MM.1S (cell line): ENCODE measurements around the gene ZFAND2A.

Source experiments
- DNase-seq: peaks from one replicate; pipeline ENCODE4 v3.0.0-alpha.2; 2015
- H2AFZ ChIP-seq: fragments of 300-600 bp; sonication (generic); 2 replicates; pipeline ENCODE4 v1.6.0; 2016; ENCODE audit warnings: antibody characterized with exemption, low read length
- H3F3A ChIP-seq: fragments of 300-600 bp; sonication (generic); 2 replicates; pipeline ENCODE4 v1.6.1; 2016; ENCODE audit warnings: mild to moderate bottlenecking, antibody characterized with exemption, low read length, moderate library complexity, mixed read lengths; ENCODE audit not compliant: insufficient read depth
- H3K27ac ChIP-seq: fragments of 300-600 bp; sonication (generic); 2 replicates; pipeline ENCODE4 v1.5.1; 2016; ENCODE audit warnings: mild to moderate bottlenecking, low read length
- H3K27me3 ChIP-seq: fragments of 300-600 bp; sonication (generic); replicated peaks from 2 replicates; pipeline ENCODE4 v1.6.0; 2016; ENCODE audit warnings: low read length; ENCODE audit not compliant: insufficient read depth
- H3K36me3 ChIP-seq: fragments of 300-600 bp; sonication (generic); replicated peaks from 2 replicates; pipeline ENCODE4 v1.6.1; 2016; ENCODE audit warnings: mild to moderate bottlenecking, low read length, mixed read lengths; ENCODE audit not compliant: insufficient read depth
- H3K4me1 ChIP-seq: fragments of 300-600 bp; sonication (generic); 2 replicates; pipeline ENCODE4 v1.6.1; 2016; ENCODE audit warnings: low read length, mixed read lengths
- H3K4me2 ChIP-seq: fragments of 300-600 bp; sonication (generic); 2 replicates; pipeline ENCODE4 v1.6.0; 2016; ENCODE audit warnings: low read depth, low read length
- H3K4me3 ChIP-seq: fragments of 300-600 bp; sonication (generic); 2 replicates; pipeline ENCODE4 v1.5.1; 2016; ENCODE audit warnings: low read length, mixed read lengths
- H3K79me2 ChIP-seq: fragments of 300-600 bp; sonication (generic); 2 replicates; pipeline ENCODE4 v1.6.1; 2016; ENCODE audit warnings: mixed run types, low read length, mixed read lengths
- H3K9ac ChIP-seq: fragments of 300-600 bp; sonication (generic); 2 replicates; pipeline ENCODE4 v1.6.1; 2016; ENCODE audit warnings: low read length, mixed read lengths
- H3K9me2 ChIP-seq: fragments of 300-600 bp; sonication (generic); replicated peaks from 2 replicates; pipeline ENCODE4 v1.6.1; 2016; ENCODE audit warnings: mild to moderate bottlenecking, low read length, mixed read lengths; ENCODE audit not compliant: insufficient read depth
- H3K9me3 ChIP-seq: fragments of 300-600 bp; sonication (generic); replicated peaks from 2 replicates; pipeline ENCODE4 v1.6.1; 2016; ENCODE audit warnings: mild to moderate bottlenecking, low read length, mixed read lengths; ENCODE audit not compliant: insufficient read depth
- H4K20me1 ChIP-seq: fragments of 300-600 bp; sonication (generic); 2 replicates; pipeline ENCODE4 v1.6.1; 2016; ENCODE audit warnings: mild to moderate bottlenecking, low read length, moderate library complexity, mixed read lengths; ENCODE audit not compliant: insufficient read depth
- CTCF ChIP-seq: fragments of 300-600 bp; sonication (generic); IDR thresholded peaks from 2 replicates; pipeline ENCODE4 v1.5.1; 2016; ENCODE audit warnings: antibody characterized with exemption, low read length, mixed read lengths
- EZH2 ChIP-seq: fragments of 300-600 bp; sonication (generic); optimal IDR thresholded peaks from 2 replicates; pipeline ENCODE3; 2017; ENCODE audit warnings: low read depth, mild to moderate bottlenecking, antibody characterized with exemption, low read length, mixed read lengths
- EZH2phosphoT487 ChIP-seq: fragments of 300-600 bp; sonication (generic); IDR thresholded peaks from 2 replicates; pipeline ENCODE4 v1.6.1; 2018; ENCODE audit warnings: antibody characterized with exemption, low read length

ZFAND2A gene

DNA sequence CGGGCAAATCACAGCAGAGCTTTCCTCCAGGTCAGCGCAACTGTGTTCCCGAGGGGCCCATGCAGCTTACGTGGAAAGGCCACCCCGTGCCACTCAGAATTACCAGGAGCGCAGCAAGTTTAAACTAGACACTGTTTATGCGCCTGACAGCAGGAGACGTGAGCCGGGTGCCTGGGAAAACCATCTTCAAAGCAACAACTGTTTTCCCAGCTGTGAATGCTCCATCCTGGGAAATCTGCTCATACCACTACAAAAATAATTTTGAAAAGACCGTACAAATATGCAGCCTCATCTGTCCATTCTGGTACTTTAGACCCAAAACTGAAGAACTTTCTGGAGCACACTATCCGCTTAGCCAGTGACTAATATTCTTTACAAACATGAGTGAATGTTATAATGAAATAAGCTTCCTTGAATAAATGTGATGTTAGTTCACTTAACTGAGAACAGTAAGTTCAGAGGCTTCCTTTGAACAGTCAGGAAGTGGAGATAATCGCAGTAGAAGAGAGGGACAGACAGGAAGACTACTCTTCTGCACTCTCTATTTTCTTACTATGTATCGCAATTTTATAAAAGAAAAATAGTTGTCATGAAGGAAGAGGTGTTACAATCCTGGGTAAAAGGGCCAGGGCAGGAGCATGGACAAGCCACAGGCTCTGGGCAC lies 55.3 kb downstream of the ZFAND2A start:
- DNase-seq = no peak
- H4K20me1 ChIP-seq = no peaks in the 10 kb centered on the region
- H3K27me3 ChIP-seq = no peaks in the 10 kb centered on the region
- H3F3A ChIP-seq = no peaks in the 10 kb centered on the region
- no peak overlapping the region for H3K4me3 ChIP-seq
- H3K9me3 ChIP-seq = no peaks in the 10 kb centered on the region
- H3K79me2 ChIP-seq = 0 out of 2 replicates have a peak, but pooled peaks cover 7% of the 10 kb centered on the region
- no peak overlapping the region for H3K9ac ChIP-seq
- H3K4me2 ChIP-seq = no peak overlapping the region
- no peaks in the 10 kb centered on the region for H3K9me2 ChIP-seq
- no peak overlapping the region for H3K27ac ChIP-seq
- TF ChIP-seq CTCF (no peak), EZH2phosphoT487 (no peak), EZH2 (no peak)
- no peaks in the 10 kb centered on the region for H3K36me3 ChIP-seq
- H2AFZ ChIP-seq = no peak overlapping the region
- no peaks in the 10 kb centered on the region for H3K4me1 ChIP-seq

GRCh38 chr7:1103789-1104515 lies 56.0 kb downstream of the ZFAND2A start:
- Histone ChIP-seq H3K79me2 (0 out of 2 replicates have a peak, but pooled peaks cover 7% of the 10 kb centered on the region), H2AFZ (no peak overlapping the region), H3K4me3 (no peak overlapping the region), H3K9ac (no peak overlapping the region), H3K9me2 (no peaks in the 10 kb centered on the region), H3K4me1 (no peaks in the 10 kb centered on the region), H4K20me1 (no peaks in the 10 kb centered on the region), H3K27me3 (no peaks in the 10 kb centered on the region), H3K9me3 (no peaks in the 10 kb centered on the region), H3K27ac (no peak overlapping the region), H3F3A (no peaks in the 10 kb centered on the region), H3K4me2 (no peak overlapping the region), H3K36me3 (no peaks in the 10 kb centered on the region)
- no peak for DNase-seq
- TF ChIP-seq EZH2 (no peak), EZH2phosphoT487 (no peak), CTCF (no peak)

DNA sequence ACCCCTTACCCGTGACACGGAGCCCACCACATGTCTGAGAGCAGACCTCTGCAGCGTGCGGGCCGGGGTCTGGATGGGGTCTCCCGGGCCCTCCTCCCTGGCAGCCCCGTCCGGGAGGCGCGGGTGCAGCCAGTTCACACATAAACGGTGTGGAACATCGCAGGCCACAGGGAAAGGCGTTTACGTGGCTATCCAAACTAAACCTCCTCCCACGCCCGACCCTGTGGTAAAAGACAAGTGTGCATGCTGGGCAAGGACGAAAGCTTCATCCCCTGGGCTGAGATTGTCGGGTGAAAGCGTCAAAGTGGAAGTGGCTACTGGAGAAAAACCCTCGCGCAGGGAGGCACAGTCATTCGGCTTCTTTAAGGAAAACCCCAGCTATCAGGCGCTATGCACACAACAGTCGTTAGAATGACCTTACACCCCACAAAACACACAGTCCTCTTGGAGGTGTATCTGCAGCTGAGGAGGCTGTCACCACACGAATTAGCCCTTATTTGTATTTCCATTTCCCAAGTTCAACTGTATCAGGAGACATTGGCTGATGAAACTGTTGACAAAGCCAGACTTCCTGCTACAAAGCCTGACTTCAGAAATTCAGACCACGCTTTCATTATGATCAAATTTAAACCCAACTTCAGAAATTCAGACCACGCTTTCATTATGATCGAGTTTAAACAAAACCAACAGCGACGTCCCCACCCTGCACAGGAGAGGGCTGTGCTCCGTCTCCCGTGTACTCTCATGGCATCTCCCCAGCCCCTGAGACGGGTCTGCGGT lies 56.8 kb downstream of the ZFAND2A start:
- H3K9me2 ChIP-seq = no peaks in the 10 kb centered on the region
- no peak overlapping the region for H2AFZ ChIP-seq
- no peaks in the 10 kb centered on the region for H3K27me3 ChIP-seq
- no peaks in the 10 kb centered on the region for H3F3A ChIP-seq
- no peak overlapping the region for H3K4me3 ChIP-seq
- no peaks in the 10 kb centered on the region for H4K20me1 ChIP-seq
- no peak overlapping the region for H3K9ac ChIP-seq
- no peak for DNase-seq
- no peak overlapping the region for H3K27ac ChIP-seq
- no peaks in the 10 kb centered on the region for H3K9me3 ChIP-seq
- H3K4me2 ChIP-seq = no peak overlapping the region
- H3K4me1 ChIP-seq = no peaks in the 10 kb centered on the region
- no peaks in the 10 kb centered on the region for H3K36me3 ChIP-seq
- 0 out of 2 replicates have a peak, but pooled peaks cover 7% of the 10 kb centered on the region for H3K79me2 ChIP-seq
- TF ChIP-seq EZH2phosphoT487 = no peak
- TF ChIP-seq EZH2 = no peak
- TF ChIP-seq CTCF = no peak
